ENCODE results near the gene APOO. TPM values are rescaled to one million over a fixed set of nuclear protein-coding genes. Genes with fewer than 3 reads are reported as not detected.
"Not testable (repeated sequence)": the region's sequence is repeated elsewhere in the genome, so short reads cannot be mapped to it uniquely, and the experiment has no call there.

APOO gene
- total and polyA plus RNA-seq, 4 donors = 5.4 to 18.0 (median 8.8) TPM

- no peak for TF ChIP-seq REST (IDR thresholded peaks at IDR 0.05)
- no peak for TF ChIP-seq RXRA (IDR thresholded peaks at IDR 0.05)
- TF ChIP-seq NR2F2 (IDR thresholded peaks at IDR 0.05) = no peak
- no peak for TF ChIP-seq FOXA2 (IDR thresholded peaks at IDR 0.05)
These were observed 9.3 kb downstream of the APOO start (continued) for GRCh38 chrX:23898412-23898959.

- H3K9ac ChIP-seq (ENCODE audit: low read depth in 1 of 2, low read length in 2 of 2) = no peak overlapping the region
- no peak for TF ChIP-seq GABPA (IDR thresholded peaks at IDR 0.05 in 1 of 2, conservative IDR thresholded peaks at IDR 0.05 in 1 of 2)
- TF ChIP-seq YY1 (IDR thresholded peaks at IDR 0.05) = no peak
- no peak for TF ChIP-seq RXRA (IDR thresholded peaks at IDR 0.05)
- TF ChIP-seq SP1 (IDR thresholded peaks at IDR 0.05) = no peak
- TF ChIP-seq ATF3 (IDR thresholded peaks at IDR 0.05) = no peak
- H3K27me3 ChIP-seq (ENCODE audit: control insufficient read depth in 4 of 4, insufficient read depth in 4 of 4, low read length in 3 of 4) = no peaks in the 10 kb centered on the region
- no peaks in the 10 kb centered on the region for H3K9me3 ChIP-seq (ENCODE audit: control insufficient read depth in 4 of 4, low read length in 3 of 4)
- peaks cover 2 to 10% (median 8%) of the 10 kb centered on the region in 4 donors for H3K4me1 ChIP-seq (ENCODE audit: control insufficient read depth in 4 of 4, insufficient read depth in 4 of 4, low read length in 3 of 4)
- no peak for DNase-seq (ENCODE audit: low spot score)
- no peak overlapping the region for H3K27ac ChIP-seq (ENCODE audit: low read depth in 1 of 2, low read length in 2 of 2)
- WGBS = 57% methylated on average over 2 of the region's 2 CpGs
- no peaks in the 10 kb centered on the region for H3K36me3 ChIP-seq (ENCODE audit: control insufficient read depth in 4 of 4, insufficient read depth in 3 of 4, low read depth in 1 of 4, low read length in 3 of 4)
- no peak overlapping the region for H3K4me3 ChIP-seq (ENCODE audit: low read depth in 1 of 3, low read length in 3 of 3)
These were observed 10.8 kb downstream of the APOO start for GRCh38 chrX:23896981-23897380.

- not testable (repeated sequence) for H3K9me3 ChIP-seq (ENCODE audit: control insufficient read depth in 4 of 4, low read length in 3 of 4); H3K27me3 ChIP-seq (ENCODE audit: control insufficient read depth in 4 of 4, insufficient read depth in 4 of 4, low read length in 3 of 4); DNase-seq (ENCODE audit: low spot score); H3K4me3 ChIP-seq (ENCODE audit: low read depth in 1 of 3, low read length in 3 of 3); H3K9ac ChIP-seq (ENCODE audit: low read depth in 1 of 2, low read length in 2 of 2); H3K27ac ChIP-seq (ENCODE audit: low read depth in 1 of 2, low read length in 2 of 2); H3K4me1 ChIP-seq (ENCODE audit: control insufficient read depth in 4 of 4, insufficient read depth in 4 of 4, low read length in 3 of 4); H3K36me3 ChIP-seq (ENCODE audit: control insufficient read depth in 4 of 4, insufficient read depth in 3 of 4, low read depth in 1 of 4, low read length in 3 of 4)
- WGBS = 88% methylated on average over 4 of the region's 4 CpGs
These were observed 11.2 kb downstream of the APOO start for GRCh38 chrX:23896539-23896938.

GRCh38 chrX:23894993-23895392, 12.7 kb downstream of the APOO start:
- not testable (repeated sequence) for H3K36me3 ChIP-seq (ENCODE audit: control insufficient read depth in 4 of 4, insufficient read depth in 3 of 4, low read depth in 1 of 4, low read length in 3 of 4); H3K27ac ChIP-seq (ENCODE audit: low read depth in 1 of 2, low read length in 2 of 2); H3K9me3 ChIP-seq (ENCODE audit: control insufficient read depth in 4 of 4, low read length in 3 of 4); H3K27me3 ChIP-seq (ENCODE audit: control insufficient read depth in 4 of 4, insufficient read depth in 4 of 4, low read length in 3 of 4); H3K9ac ChIP-seq (ENCODE audit: low read depth in 1 of 2, low read length in 2 of 2); H3K4me3 ChIP-seq (ENCODE audit: low read depth in 1 of 3, low read length in 3 of 3); H3K4me1 ChIP-seq (ENCODE audit: control insufficient read depth in 4 of 4, insufficient read depth in 4 of 4, low read length in 3 of 4); DNase-seq (ENCODE audit: low spot score)
- 92% methylated on average over 6 of the region's 6 CpGs for WGBS
